HL-60 (cell line): Measurements from ENCODE around the gene DGCR6.
"Not testable (repeated sequence)": the region's sequence is repeated elsewhere in the genome, so short reads cannot be mapped to it uniquely, and the experiment has no call there.

ENCODE experiments used
- POLR2AphosphoS5 ChIP-seq: IDR thresholded peaks from 2 replicates; pipeline ENCODE4 v1.6.1; 2012; ENCODE audit warnings: low read depth
- REST ChIP-seq: IDR thresholded peaks from 2 replicates; pipeline ENCODE4 v1.6.1; 2012; ENCODE audit warnings: low read depth; ENCODE audit not compliant: insufficient replicate concordance
- TF ChIP-seq, protein P1 (sequence below): IDR thresholded peaks from one replicate; pipeline ENCODE4 v1.5.1; 2011; ENCODE audit warnings: low read length, control low read depth, inconsistent platforms; ENCODE audit not compliant: insufficient read depth

GRCh38 chr22:18959266-18959665, 53.1 kb downstream of the DGCR6 start:
- TF ChIP-seq POLR2AphosphoS5, REST: not testable (repeated sequence)
- TF ChIP-seq, protein P1, sequence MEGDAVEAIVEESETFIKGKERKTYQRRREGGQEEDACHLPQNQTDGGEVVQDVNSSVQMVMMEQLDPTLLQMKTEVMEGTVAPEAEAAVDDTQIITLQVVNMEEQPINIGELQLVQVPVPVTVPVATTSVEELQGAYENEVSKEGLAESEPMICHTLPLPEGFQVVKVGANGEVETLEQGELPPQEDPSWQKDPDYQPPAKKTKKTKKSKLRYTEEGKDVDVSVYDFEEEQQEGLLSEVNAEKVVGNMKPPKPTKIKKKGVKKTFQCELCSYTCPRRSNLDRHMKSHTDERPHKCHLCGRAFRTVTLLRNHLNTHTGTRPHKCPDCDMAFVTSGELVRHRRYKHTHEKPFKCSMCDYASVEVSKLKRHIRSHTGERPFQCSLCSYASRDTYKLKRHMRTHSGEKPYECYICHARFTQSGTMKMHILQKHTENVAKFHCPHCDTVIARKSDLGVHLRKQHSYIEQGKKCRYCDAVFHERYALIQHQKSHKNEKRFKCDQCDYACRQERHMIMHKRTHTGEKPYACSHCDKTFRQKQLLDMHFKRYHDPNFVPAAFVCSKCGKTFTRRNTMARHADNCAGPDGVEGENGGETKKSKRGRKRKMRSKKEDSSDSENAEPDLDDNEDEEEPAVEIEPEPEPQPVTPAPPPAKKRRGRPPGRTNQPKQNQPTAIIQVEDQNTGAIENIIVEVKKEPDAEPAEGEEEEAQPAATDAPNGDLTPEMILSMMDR: not testable (repeated sequence)
